AG09309 (cell line): Measurements from ENCODE around the gene NDRG2.

ENCODE experiments used
- DNase-seq: peaks from one replicate; pipeline ENCODE4 v3.0.0-alpha.2; 2010; ENCODE audit warnings: low read depth
- H3K4me3 ChIP-seq: 2 replicates; pipeline ENCODE4 v1.5.1; 2011; ENCODE audit warnings: mild to moderate bottlenecking, low read depth, low read length, moderate library complexity; ENCODE audit not compliant: control insufficient read depth
- CTCF ChIP-seq: IDR thresholded peaks from 2 replicates; pipeline ENCODE4 v1.5.1; 2011; ENCODE audit warnings: mild to moderate bottlenecking, low read depth, low read length, inconsistent platforms; ENCODE audit not compliant: insufficient read depth, control insufficient read depth; ENCODE audit errors: missing control alignments

Gene NDRG2

GRCh38 chr14:21040370-21040925 is 15.6 kb upstream of the NDRG2 start:
- no peak for TF ChIP-seq CTCF
- no peak for DNase-seq
- H3K4me3 ChIP-seq, result no peak overlapping the region

DNA sequence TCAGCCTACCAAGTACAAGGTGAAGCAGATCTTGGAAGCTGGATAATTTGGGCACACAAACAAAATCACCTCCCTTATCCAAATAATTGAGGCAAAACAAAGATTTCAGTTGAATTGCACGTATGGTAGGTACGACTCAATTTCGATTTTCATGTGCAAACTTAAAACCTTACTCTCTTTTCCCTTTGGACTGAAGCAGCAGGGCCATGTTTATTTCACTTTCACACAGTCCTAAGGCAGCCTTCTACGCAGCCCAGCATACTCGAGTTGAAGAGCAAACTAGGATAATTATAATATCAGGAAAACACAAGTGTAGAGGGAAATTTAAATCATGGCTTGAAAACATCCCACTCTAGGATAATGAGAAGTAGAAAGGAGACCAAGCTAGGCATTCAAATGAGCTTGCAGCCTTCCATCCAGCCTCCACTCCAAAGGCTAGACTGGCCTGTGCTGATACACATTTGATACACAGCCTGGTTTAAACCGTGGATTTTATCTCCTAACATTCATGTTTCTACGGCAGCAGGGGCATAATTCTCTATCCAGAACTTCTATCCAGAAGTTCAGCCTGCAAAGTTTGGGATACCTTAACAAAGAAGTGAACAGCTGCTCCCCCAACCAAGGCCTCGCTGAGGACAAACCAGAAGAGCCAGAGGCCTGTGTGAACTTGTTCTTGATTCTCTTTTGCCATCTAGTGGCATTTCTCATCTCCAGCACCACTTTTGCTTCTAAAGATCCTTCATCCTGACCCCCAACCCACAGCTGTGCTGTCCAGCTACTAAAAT is 14.9 kb upstream of the NDRG2 start:
- H3K4me3 ChIP-seq, result no peak overlapping the region
- TF ChIP-seq CTCF, result peak; percentile 64
- DNase-seq, result no peak

GRCh38 chr14:21038441-21039422 is 13.9 kb upstream of the NDRG2 start:
- no peak for TF ChIP-seq CTCF
- no peak for DNase-seq
- H3K4me3 ChIP-seq, result no peak overlapping the region

DNA sequence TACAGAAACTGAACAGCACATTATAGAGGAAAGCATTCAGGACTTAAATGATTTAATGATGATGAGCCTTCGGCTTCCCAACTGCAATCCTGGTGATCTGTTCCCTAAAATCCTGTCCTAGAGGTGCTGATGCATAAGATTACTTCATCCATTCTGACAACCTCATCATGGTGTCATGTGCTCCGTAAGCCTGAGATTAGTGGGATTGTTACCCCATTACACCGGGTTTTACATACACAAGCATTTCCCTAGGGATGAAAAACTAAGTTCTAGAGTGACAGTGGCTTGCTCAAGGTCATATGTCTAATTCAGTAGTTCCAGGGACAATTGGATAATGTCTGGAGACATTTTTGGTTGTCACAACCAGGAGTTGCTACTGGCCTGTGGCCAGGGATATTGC is 12.3 kb upstream of the NDRG2 start:
- TF ChIP-seq CTCF, result no peak
- DNase-seq, result no peak
- H3K4me3 ChIP-seq, result no peak overlapping the region

DNA sequence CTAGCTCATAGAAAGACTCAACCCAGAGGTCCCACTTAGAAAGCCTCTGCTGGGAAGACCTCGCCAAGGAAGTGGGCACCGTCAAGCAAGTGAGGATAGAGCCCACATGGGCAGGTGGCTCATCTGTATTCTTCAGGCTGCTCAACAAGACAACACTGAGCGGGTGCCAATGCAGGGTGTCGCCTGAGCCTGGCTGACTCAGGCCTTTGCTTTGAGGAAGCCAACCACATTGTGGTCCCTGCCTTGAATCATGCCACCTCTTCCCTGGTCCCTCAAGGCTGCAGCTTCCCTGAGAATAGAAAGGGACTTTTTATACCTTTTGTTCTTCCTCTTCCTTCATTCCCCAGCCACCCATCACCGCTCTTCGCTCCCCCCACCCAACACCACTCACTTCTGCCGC is 11.9 kb upstream of the NDRG2 start:
- no peak for DNase-seq
- H3K4me3 ChIP-seq, result no peak overlapping the region

More for the DNA sequence above, 11.9 kb upstream of the NDRG2 start:
- TF ChIP-seq CTCF, result no peak
